H7 (cell line): ENCODE data around the gene CD84. TPM values are rescaled to one million over a fixed set of nuclear protein-coding genes. Genes with fewer than 3 reads are reported as not detected.
A peak's percentile ranks its signal among the peaks of the same experiment; 100 is the strongest.

Source experiments
- DNase-seq: peaks from one replicate; pipeline ENCODE4 v3.0.0; 2012
- H3K27me3 ChIP-seq: 2 replicates; pipeline ENCODE4 v1.6.0; 2011; ENCODE audit warnings: mild to moderate bottlenecking, low read length; ENCODE audit not compliant: control insufficient read depth, insufficient read depth
- H3K36me3 ChIP-seq: replicated peaks from 2 replicates; pipeline ENCODE4 v1.5.1; 2011; ENCODE audit warnings: low read length; ENCODE audit not compliant: control insufficient read depth, insufficient read depth
- H3K4me3 ChIP-seq: 2 replicates; pipeline ENCODE4 v1.5.1; 2011; ENCODE audit warnings: low read depth, mild to moderate bottlenecking, control low read depth, low read length, moderate library complexity; ENCODE audit not compliant: insufficient read depth
- total RNA-seq: library from RNA; depleted of rRNA; stranded (reverse); fragments of >200 nt; shearing (Covaris generic); gene quantifications from 2 replicates; pipeline ENCODE4 v1.2.3, GENCODE V29; 2014

The CD84 gene
- total RNA-seq, 1 experiment from 2014 or later, result not detected

GRCh38 chr1:160548960-160549664, 30.2 kb downstream of the CD84 start:
- DNase-seq, result no peak
- Histone ChIP-seq H3K27me3 (no peaks in the 10 kb centered on the region), H3K36me3 (no peaks in the 10 kb centered on the region), H3K4me3 (no peak overlapping the region)

DNA sequence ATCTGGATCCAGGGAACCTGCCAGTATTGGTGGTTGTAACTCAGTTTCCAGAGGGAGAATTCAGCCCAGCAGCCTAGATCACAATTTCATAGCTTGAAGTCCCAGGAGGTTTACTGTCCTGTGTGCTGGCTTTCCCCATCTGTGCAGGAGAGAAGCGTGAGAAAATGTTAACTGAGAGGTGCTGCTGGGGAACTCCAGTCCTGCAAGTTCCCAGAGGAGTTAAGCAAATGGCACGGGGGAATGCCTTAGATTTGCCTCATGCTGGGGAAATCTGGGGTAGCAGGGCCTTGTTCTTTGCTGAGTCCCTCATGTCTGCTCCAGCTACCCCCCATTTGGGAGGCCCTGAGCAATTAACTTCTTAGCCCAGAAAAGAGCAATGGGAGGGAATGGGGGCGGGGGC, 31.1 kb downstream of the CD84 start:
- DNase-seq, result no peak
- no peaks in the 10 kb centered on the region for H3K27me3 ChIP-seq
- no peak overlapping the region for H3K4me3 ChIP-seq
- H3K36me3 ChIP-seq, result no peaks in the 10 kb centered on the region

- H3K27me3 ChIP-seq, result no peaks in the 10 kb centered on the region
- no peaks in the 10 kb centered on the region for H3K36me3 ChIP-seq
- H3K4me3 ChIP-seq, result no peak overlapping the region
- no peak for DNase-seq
These were observed 31.9 kb downstream of the CD84 start for GRCh38 chr1:160547422-160547821.

- DNase-seq, result no peak
- Histone ChIP-seq H3K36me3 (no peaks in the 10 kb centered on the region), H3K27me3 (no peaks in the 10 kb centered on the region), H3K4me3 (no peak overlapping the region)
These were observed 32.4 kb downstream of the CD84 start for GRCh38 chr1:160546942-160547341.

DNA sequence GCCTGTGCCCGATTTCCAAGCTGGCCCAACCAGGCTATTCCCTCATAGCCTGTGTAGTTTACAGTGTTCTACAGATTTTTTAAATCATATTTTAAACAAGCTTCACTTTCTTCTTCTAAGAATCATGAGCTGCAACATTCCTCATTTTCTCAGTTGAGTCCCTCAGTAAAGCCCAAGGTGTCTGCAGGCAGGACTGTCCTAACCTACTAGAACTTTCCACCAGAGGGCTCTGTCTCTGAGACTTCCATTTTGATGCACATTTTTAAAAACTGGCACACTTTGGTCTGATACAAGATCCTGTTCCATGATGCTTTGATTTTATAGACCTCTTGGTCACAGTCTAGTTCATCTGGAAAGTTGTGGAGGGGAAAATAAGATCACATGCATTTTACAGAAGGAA, 34.6 kb downstream of the CD84 start:
- DNase-seq, result peak; percentile 30

DNA sequence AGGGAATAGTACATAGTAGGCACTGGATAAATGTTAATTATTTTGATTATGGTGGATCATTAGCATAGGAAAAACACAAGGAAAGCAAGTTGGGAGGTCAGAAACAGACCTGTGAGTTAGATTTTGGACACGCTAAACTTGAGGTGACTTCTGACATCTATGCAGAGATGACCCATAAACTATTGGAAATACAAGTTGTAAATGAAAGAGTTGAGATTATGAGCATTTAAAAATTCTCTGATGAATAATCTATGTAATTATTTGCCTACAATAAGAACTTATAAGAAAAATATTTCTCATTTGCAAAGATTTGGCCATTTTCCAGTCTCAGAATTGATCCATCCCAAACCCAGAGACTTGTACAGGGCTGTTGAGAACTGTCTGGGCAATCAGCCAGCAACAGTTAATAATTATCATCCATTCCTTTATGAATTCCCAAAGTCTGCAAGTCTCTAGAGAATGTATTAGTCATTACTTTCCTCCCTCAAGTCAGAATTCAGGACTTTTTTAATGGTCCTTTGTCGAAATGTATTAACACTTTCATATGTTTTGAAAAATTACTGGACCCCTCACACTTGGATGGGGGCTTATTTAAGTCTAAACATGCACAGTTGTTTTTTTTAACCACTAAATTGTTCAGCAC, 36.9 kb downstream of the CD84 start:
- no peak for DNase-seq
- Histone ChIP-seq H3K36me3 (no peaks in the 10 kb centered on the region), H3K4me3 (no peak overlapping the region), H3K27me3 (no peaks in the 10 kb centered on the region; the same call in 1 of the 2 replicates)

More for the DNA sequence above, 34.6 kb downstream of the CD84 start:
- Histone ChIP-seq H3K4me3 (no peak overlapping the region), H3K36me3 (no peaks in the 10 kb centered on the region), H3K27me3 (no peaks in the 10 kb centered on the region)

GRCh38 chr1:160541622-160542302, 37.5 kb downstream of the CD84 start:
- H3K36me3 ChIP-seq, result no peaks in the 10 kb centered on the region
- no peak overlapping the region for H3K4me3 ChIP-seq
- H3K27me3 ChIP-seq, result no peaks in the 10 kb centered on the region; the same call in 1 of the 2 replicates
- DNase-seq, result no peak

DNA sequence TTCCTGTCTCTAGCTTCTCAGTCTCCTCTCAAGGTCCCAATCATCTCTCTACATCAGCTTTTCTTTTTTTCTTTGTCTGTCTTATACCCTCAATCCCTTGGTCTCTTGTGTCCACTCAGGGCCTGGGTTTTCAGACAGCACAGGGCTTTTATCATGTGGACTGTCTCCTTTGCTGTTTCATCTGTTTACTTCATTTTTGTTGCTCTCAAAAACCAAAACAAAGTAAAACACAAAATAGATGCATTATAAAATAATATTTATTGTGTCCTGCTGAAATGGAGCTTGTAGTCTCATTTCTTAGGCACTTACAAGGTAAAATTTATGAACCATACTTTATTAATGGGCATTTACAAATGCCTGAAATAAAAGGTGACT, 38.5 kb downstream of the CD84 start:
- no peak overlapping the region for H3K4me3 ChIP-seq
- H3K36me3 ChIP-seq, result no peaks in the 10 kb centered on the region
- no peak for DNase-seq
- H3K27me3 ChIP-seq, result no peaks in the 10 kb centered on the region; the same call in 1 of the 2 replicates

- no peak overlapping the region for H3K4me3 ChIP-seq
- H3K27me3 ChIP-seq, result no peaks in the 10 kb centered on the region; the same call in 1 of the 2 replicates
- DNase-seq, result no peak
- no peaks in the 10 kb centered on the region for H3K36me3 ChIP-seq
These were observed 39.1 kb downstream of the CD84 start for GRCh38 chr1:160539990-160540858.

DNA sequence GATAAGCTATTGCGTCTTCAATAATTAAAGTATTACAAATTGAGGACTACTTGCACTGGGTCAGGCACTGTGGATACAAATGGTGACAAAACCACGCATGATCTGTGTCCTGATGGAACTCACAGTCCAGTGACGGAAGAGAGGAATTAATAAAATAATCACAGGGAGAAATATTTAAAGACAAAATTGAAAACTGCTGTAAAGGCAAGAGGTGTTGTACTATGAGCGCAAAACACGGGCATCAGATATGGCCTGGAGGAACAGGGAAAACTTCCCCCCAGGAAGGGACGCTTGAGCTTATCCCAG, 39.7 kb downstream of the CD84 start:
- no peak for DNase-seq
- Histone ChIP-seq H3K27me3 (no peaks in the 10 kb centered on the region; the same call in 1 of the 2 replicates), H3K36me3 (no peaks in the 10 kb centered on the region), H3K4me3 (no peak overlapping the region)

GRCh38 chr1:160538985-160539651, 40.2 kb downstream of the CD84 start:
- DNase-seq, result no peak
- Histone ChIP-seq H3K27me3 (no peaks in the 10 kb centered on the region; the same call in 1 of the 2 replicates), H3K36me3 (no peaks in the 10 kb centered on the region), H3K4me3 (no peak overlapping the region)

GRCh38 chr1:160537714-160538665, 41.3 kb downstream of the CD84 start:
- no peak for DNase-seq
- H3K36me3 ChIP-seq, result no peaks in the 10 kb centered on the region
- no peaks in the 10 kb centered on the region; the same call in 1 of the 2 replicates for H3K27me3 ChIP-seq
- H3K4me3 ChIP-seq, result no peak overlapping the region
